Left lung (tissue), 10 donors: ENCODE measurements around the gene UIMC1. TPM values are rescaled to one million over a fixed set of nuclear protein-coding genes. Genes with fewer than 3 reads are reported as not detected.

Source experiments
- ATAC-seq: fragments of 200-7000 bp; cut with Tn5 transposase; one replicate; pipeline ENCODE4 v1.9.1; 2020; ENCODE audit warnings: moderate library complexity
- DNase-seq, 4 donors: peaks; one replicate each; pipeline ENCODE4 v3.0.0-alpha.2; 2013 to 2020
- H3K27ac ChIP-seq, 2 donors: fragments of 200-600 bp; sonication (generic) in 1 of 2; one replicate each; pipeline versions ENCODE4 v1.5.0 to v1.8.0; 2020 to 2021
- H3K27me3 ChIP-seq, 2 donors: fragments of 200-600 bp; sonication (generic) in 1 of 2; one replicate each; pipeline versions ENCODE4 v1.5.0 to v1.8.0; 2020 to 2021
- H3K36me3 ChIP-seq, 2 donors: fragments of 200-600 bp; sonication (generic) in 1 of 2; one replicate each; pipeline versions ENCODE4 v1.5.0 to v1.8.0; 2020 to 2021
- H3K4me1 ChIP-seq, 2 donors: fragments of 200-600 bp; one replicate each; pipeline ENCODE4 v1.8.0; 2021
- H3K4me3 ChIP-seq, 2 donors: fragments of 200-600 bp; sonication (generic) in 1 of 2; one replicate each; pipeline versions ENCODE4 v1.5.0 to v1.8.0; 2020 to 2021; ENCODE audit warnings: mild to moderate bottlenecking in 1 of 2
- H3K9me3 ChIP-seq, 2 donors: fragments of 200-600 bp; sonication (generic) in 1 of 2; one replicate each; pipeline versions ENCODE4 v1.5.0 to v1.8.0; 2020 to 2021
- intact Hi-C, 2 donors: fragments of 100-400 bp; cut with DNase I; formaldehyde crosslinking; loops; one replicate each; pipeline versions ENCODE4 v1.11.2 to v1.14.2; 2022
- polyA plus RNA-seq, 6 donors: library from polyadenylated mRNA; unstranded; fragments of 120-200 nt; gene quantifications; one replicate each; pipeline ENCODE4 v1.2.1, GENCODE V29; 2013; ENCODE audit not compliant: insufficient read length in 6 of 6
- total RNA-seq, 2 donors: library from RNA; stranded (reverse); fragmentation: NEBNext Ultra II Directional; extraction: Animal tissue kit (Norgen Biotek cat#: 25700); gene quantifications; one replicate each; pipeline ENCODE4 v1.2.1, GENCODE V29; 2021
- TF ChIP-seq, protein P1 (sequence below), 2 donors: fragments of 200-600 bp; sonication (generic) in 1 of 2; IDR thresholded peaks; one replicate each; pipeline versions ENCODE4 v1.5.0 to v1.8.0; 2021; ENCODE audit warnings: antibody characterized with exemption in 2 of 2
- donor health status: DM: no; HTN: yes; CAD: no.
- donor health status: DM: no; HTN: no; CAD: no.

Gene UIMC1
- total and polyA plus RNA-seq, 8 donors = 22.4 to 53.7 (median 44.2) TPM

DNA sequence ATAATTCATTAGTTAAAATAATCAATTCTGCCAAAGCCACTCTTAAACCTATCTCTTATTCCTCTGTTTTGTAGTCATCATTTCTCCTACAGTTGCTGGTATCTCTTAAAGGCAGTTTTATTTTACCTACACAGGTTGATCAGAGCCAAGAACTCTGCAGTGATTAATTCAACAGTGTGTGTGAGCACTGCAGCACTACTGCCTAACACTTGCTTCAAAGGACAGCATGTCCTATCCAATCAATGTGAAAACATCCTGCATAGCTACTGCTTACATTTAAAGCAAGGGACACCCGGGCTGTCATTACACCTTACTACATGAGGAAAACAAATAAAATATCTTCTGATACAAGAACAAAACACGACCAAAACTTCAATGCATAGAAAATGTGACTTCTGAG lies 62.3 kb downstream of the UIMC1 start:
- Histone ChIP-seq H3K36me3 (peaks cover 0 to 77% of the 10 kb centered on the region in 2 donors), H3K27ac (no peak overlapping the region), H3K4me1 (no peaks in the 10 kb centered on the region), H3K27me3 (no peaks in the 10 kb centered on the region), H3K4me3 (no peak overlapping the region), H3K9me3 (no peaks in the 10 kb centered on the region)
- DNase-seq (no peak), ATAC-seq (no peak)
- TF ChIP-seq, protein P1, sequence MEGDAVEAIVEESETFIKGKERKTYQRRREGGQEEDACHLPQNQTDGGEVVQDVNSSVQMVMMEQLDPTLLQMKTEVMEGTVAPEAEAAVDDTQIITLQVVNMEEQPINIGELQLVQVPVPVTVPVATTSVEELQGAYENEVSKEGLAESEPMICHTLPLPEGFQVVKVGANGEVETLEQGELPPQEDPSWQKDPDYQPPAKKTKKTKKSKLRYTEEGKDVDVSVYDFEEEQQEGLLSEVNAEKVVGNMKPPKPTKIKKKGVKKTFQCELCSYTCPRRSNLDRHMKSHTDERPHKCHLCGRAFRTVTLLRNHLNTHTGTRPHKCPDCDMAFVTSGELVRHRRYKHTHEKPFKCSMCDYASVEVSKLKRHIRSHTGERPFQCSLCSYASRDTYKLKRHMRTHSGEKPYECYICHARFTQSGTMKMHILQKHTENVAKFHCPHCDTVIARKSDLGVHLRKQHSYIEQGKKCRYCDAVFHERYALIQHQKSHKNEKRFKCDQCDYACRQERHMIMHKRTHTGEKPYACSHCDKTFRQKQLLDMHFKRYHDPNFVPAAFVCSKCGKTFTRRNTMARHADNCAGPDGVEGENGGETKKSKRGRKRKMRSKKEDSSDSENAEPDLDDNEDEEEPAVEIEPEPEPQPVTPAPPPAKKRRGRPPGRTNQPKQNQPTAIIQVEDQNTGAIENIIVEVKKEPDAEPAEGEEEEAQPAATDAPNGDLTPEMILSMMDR (IDR thresholded peaks at IDR 0.05) = no peak
- intact Hi-C loops = no loop called here

DNA sequence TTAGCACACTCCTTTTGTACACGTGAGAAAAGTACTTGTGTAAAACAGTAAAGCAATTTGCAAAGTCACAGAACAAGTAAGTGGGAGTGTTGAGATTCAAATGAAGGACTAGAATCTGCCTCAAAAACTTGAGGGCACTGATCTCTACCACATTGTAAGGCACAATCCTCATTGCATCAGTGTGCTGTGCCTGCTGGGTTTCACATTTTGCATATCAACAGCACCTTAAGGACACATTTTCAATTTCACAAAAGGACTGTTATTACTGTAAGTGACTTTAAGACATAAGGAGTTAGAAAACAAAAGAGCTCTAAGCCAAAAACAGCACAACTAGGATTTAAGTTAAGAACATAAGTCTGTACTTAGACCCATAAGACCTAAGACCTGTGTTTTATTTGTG lies 62.8 kb downstream of the UIMC1 start:
- peaks cover 0 to 79% of the 10 kb centered on the region in 2 donors for H3K36me3 ChIP-seq
- no peak overlapping the region for H3K4me3 ChIP-seq
- TF ChIP-seq, protein P1 (IDR thresholded peaks at IDR 0.05) = no peak
- H3K27me3 ChIP-seq = no peaks in the 10 kb centered on the region
- H3K4me1 ChIP-seq = no peaks in the 10 kb centered on the region
- H3K27ac ChIP-seq = no peak overlapping the region
- DNase-seq (no peak), ATAC-seq (no peak)
- intact Hi-C loops = no loop called here
- no peaks in the 10 kb centered on the region for H3K9me3 ChIP-seq

DNA sequence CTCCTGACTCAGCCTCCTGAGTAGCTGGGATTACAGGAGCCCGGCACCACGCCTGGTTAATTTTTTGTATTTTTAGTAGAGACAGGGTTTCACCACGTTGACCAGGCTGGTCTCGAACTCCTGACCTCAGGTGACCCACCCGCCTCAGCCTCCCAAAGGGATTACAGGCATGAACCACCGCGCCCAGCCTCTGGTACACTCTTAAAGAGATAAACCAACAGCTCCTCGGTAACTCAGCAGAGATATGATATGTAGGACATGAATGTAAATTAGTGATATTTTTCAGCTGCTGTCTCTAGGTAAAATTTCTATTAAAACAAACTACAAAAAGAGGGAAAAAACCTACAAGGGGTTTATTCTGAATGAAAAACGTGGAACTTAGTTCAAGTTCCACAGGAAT lies 64.6 kb downstream of the UIMC1 start:
- intact Hi-C loops = no loop called here
- Histone ChIP-seq H3K4me1 (no peaks in the 10 kb centered on the region), H3K9me3 (no peaks in the 10 kb centered on the region), H3K27ac (no peak overlapping the region), H3K4me3 (no peak overlapping the region), H3K36me3 (peaks cover 0 to 83% of the 10 kb centered on the region in 2 donors), H3K27me3 (no peaks in the 10 kb centered on the region)
- no peak for ATAC-seq
- TF ChIP-seq, protein P1 (IDR thresholded peaks at IDR 0.05) = no peak
- no peak for DNase-seq

DNA sequence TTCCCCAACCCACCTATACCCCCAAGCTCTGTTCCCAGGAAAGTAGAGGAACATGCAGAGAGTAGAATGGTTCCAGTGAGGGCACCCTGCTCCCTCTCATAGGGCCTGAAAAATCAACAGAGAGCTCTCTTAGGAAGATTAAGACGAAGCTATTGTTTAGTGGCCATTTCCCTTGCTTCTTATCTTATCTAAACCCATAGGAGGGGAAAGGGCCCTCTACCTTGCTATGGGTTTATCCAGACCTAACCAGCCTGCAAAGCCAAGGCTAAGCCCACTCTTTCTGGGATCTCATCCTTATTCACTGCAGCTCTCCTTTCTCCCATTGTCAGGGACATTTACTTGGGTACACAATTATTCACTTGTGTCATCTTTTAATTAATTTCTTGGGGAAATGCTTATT lies 68.1 kb downstream of the UIMC1 start:
- Histone ChIP-seq H3K9me3 (no peaks in the 10 kb centered on the region), H3K36me3 (peaks cover 0 to 56% of the 10 kb centered on the region in 2 donors), H3K4me3 (no peak overlapping the region), H3K27me3 (no peaks in the 10 kb centered on the region), H3K27ac (no peak overlapping the region), H3K4me1 (no peaks in the 10 kb centered on the region)
- TF ChIP-seq, protein P1 (IDR thresholded peaks at IDR 0.05) = no peak
- no peak for ATAC-seq
- DNase-seq = no peak
- intact Hi-C loops = no loop called here

DNA sequence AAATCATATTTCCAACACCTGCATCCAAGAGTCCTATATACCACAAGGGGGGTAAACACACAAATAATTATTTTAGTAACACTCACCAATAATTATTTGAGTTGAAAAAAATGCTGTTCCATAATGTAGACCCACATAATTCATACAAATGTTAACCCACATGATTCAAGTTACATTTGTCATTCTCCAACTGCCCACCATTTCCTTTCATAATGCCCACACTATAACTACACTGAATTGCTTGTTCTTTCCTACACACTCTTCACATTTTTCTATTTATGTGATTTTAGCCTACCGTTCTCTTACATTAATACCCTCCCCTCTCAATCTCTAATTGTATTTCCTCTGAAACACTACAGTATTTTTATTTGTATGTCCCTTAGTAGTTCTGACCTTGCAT lies 71.6 kb downstream of the UIMC1 start:
- H3K4me3 ChIP-seq = no peak overlapping the region
- H3K9me3 ChIP-seq = no peaks in the 10 kb centered on the region
- H3K4me1 ChIP-seq = no peaks in the 10 kb centered on the region
- no peak for DNase-seq
- no peaks in the 10 kb centered on the region for H3K27me3 ChIP-seq
- ATAC-seq = no peak
- H3K36me3 ChIP-seq = peaks cover 0 to 59% of the 10 kb centered on the region in 2 donors
- intact Hi-C loops = no loop called here
- H3K27ac ChIP-seq = no peak overlapping the region
- TF ChIP-seq, protein P1 (IDR thresholded peaks at IDR 0.05) = no peak
